HEK293 (cell line): Measurements from ENCODE around the gene PLEKHA6.

ENCODE experiments used
- CTCF ChIA-PET: fragments of 350-600 bp; formaldehyde crosslinking; extraction: SDS; loops from one replicate; lab custom pipeline; 2021; ENCODE audit warnings: antibody characterized with exemption; lab: Yijun Ruan, JAX
- POLR2A ChIA-PET: fragments of 300-600 bp; formaldehyde crosslinking; extraction: SDS; loops from one replicate; lab custom pipeline; 2020; ENCODE audit warnings: antibody characterized with exemption, inconsistent platforms; lab: Yijun Ruan, JAX
- H3K27ac ChIP-seq: fragments of 200-500 bp; sonication (Bioruptor generic); 2 replicates; pipeline ENCODE4 v1.5.1; 2014; ENCODE audit warnings: low read depth, low read length, control low read depth, inconsistent platforms; ENCODE audit errors: extremely low read depth
- H3K36me3 ChIP-seq, 2 experiments: fragments of 200-500 bp in 1 of 2; sonication (Bioruptor generic) in 1 of 2; 1 replicate in 1 of 2; 2 replicates in 1 of 2; pipeline ENCODE4 v1.5.1; 2014 to 2017; ENCODE audit warnings: inconsistent platforms in 2 of 2, low read length in 2 of 2; ENCODE audit not compliant: control insufficient read depth in 2 of 2, insufficient read depth in 1 of 2
- H3K4me1 ChIP-seq: fragments of 200-500 bp; sonication (Bioruptor generic); 2 replicates; pipeline ENCODE4 v1.5.1; 2014; ENCODE audit warnings: mild to moderate bottlenecking, low read length, inconsistent platforms; ENCODE audit not compliant: control insufficient read depth, insufficient read depth
- H3K4me3 ChIP-seq: 2 replicates; pipeline ENCODE4 v1.5.1; 2011; ENCODE audit warnings: low read depth, mild to moderate bottlenecking, control low read depth, low read length, moderate library complexity
- H3K9me3 ChIP-seq: fragments of 200-500 bp; sonication (Bioruptor generic); 2 replicates; pipeline ENCODE4 v1.5.1; 2014; ENCODE audit warnings: low read depth, low read length, inconsistent platforms; ENCODE audit not compliant: control insufficient read depth, insufficient read depth
- CTCF ChIP-seq: fragments of 450-650 bp; formaldehyde crosslinking; IDR thresholded peaks from 2 replicates; pipeline ENCODE4 v1.5.1; 2016; ENCODE audit warnings: missing biosample characterization, missing genetic modification characterization
- HOXA7 ChIP-seq: sonication (generic); formaldehyde crosslinking; IDR thresholded peaks from 2 replicates; pipeline ENCODE4 v1.8.1; 2022; ENCODE audit warnings: missing genetic modification reagents, borderline replicate concordance
- KLF10 ChIP-seq: fragments of 450-650 bp; IDR thresholded peaks from 2 replicates; pipeline ENCODE4 v1.5.1; 2018; ENCODE audit warnings: missing biosample characterization, mild to moderate bottlenecking, missing genetic modification characterization
- MYNN ChIP-seq: fragments of 450-650 bp; formaldehyde crosslinking; IDR thresholded peaks from 2 replicates; pipeline ENCODE4 v1.5.1; 2016; ENCODE audit warnings: missing biosample characterization, missing genetic modification characterization, borderline replicate concordance
- PRDM2 ChIP-seq: fragments of 450-650 bp; formaldehyde crosslinking; IDR thresholded peaks from 2 replicates; pipeline ENCODE4 v1.5.1; 2016; ENCODE audit warnings: missing biosample characterization, missing genetic modification characterization, borderline replicate concordance
- REST ChIP-seq: fragments of 450-650 bp; formaldehyde crosslinking; IDR thresholded peaks from 2 replicates; pipeline ENCODE4 v1.5.1; 2016; ENCODE audit warnings: missing biosample characterization, missing genetic modification characterization
- SP7 ChIP-seq: fragments of 450-650 bp; formaldehyde crosslinking; IDR thresholded peaks from 2 replicates; pipeline ENCODE4 v1.5.1; 2016; ENCODE audit warnings: missing biosample characterization, missing genetic modification characterization
- ZBTB20 ChIP-seq: fragments of 450-650 bp; formaldehyde crosslinking; IDR thresholded peaks from 2 replicates; pipeline ENCODE4 v1.5.1; 2016; ENCODE audit warnings: missing biosample characterization, missing genetic modification characterization
- ZBTB7A ChIP-seq: fragments of 450-650 bp; formaldehyde crosslinking; IDR thresholded peaks from 2 replicates; pipeline ENCODE4 v1.5.1; 2016; ENCODE audit warnings: low read depth, missing biosample characterization, missing genetic modification characterization
- ZIC2 ChIP-seq: fragments of 450-650 bp; formaldehyde crosslinking; IDR thresholded peaks from 2 replicates; pipeline ENCODE4 v1.5.1; 2016; ENCODE audit warnings: missing biosample characterization, missing genetic modification characterization
- ZNF133 ChIP-seq: fragments of 450-650 bp; formaldehyde crosslinking; IDR thresholded peaks from 2 replicates; pipeline ENCODE4 v1.5.1; 2016; ENCODE audit warnings: missing biosample characterization, missing genetic modification characterization
- ZNF146 ChIP-seq: fragments of 450-650 bp; formaldehyde crosslinking; IDR thresholded peaks from 2 replicates; pipeline ENCODE4 v1.5.1; 2016; ENCODE audit warnings: missing biosample characterization, missing genetic modification characterization
- ZNF202 ChIP-seq: fragments of 450-650 bp; formaldehyde crosslinking; IDR thresholded peaks from 2 replicates; pipeline ENCODE4 v1.5.1; 2016; ENCODE audit warnings: missing biosample characterization, missing genetic modification characterization, borderline replicate concordance
- ZNF292 ChIP-seq: fragments of 450-650 bp; formaldehyde crosslinking; IDR thresholded peaks from 2 replicates; pipeline ENCODE4 v1.5.1; 2016; ENCODE audit warnings: low read depth, missing biosample characterization, missing genetic modification characterization, borderline replicate concordance
- ZNF48 ChIP-seq: fragments of 450-650 bp; formaldehyde crosslinking; IDR thresholded peaks from 2 replicates; pipeline ENCODE4 v1.5.1; 2016; ENCODE audit warnings: missing biosample characterization, missing genetic modification characterization
- ZNF629 ChIP-seq: fragments of 450-650 bp; formaldehyde crosslinking; IDR thresholded peaks from 2 replicates; pipeline ENCODE4 v1.5.1; 2017; ENCODE audit warnings: missing biosample characterization, missing genetic modification characterization
- ZNF76 ChIP-seq: fragments of 450-650 bp; formaldehyde crosslinking; IDR thresholded peaks from 2 replicates; pipeline ENCODE4; 2016; ENCODE audit warnings: low read depth, missing biosample characterization, missing genetic modification characterization, borderline replicate concordance
- ZNF776 ChIP-seq: fragments of 450-650 bp; formaldehyde crosslinking; IDR thresholded peaks from 2 replicates; pipeline ENCODE4 v1.5.0; 2017; ENCODE audit warnings: missing biosample characterization, missing genetic modification characterization, borderline replicate concordance
- ZNF785 ChIP-seq: fragments of 450-650 bp; formaldehyde crosslinking; IDR thresholded peaks from 2 replicates; pipeline ENCODE4 v1.5.1; 2016; ENCODE audit warnings: missing biosample characterization, missing genetic modification characterization

PLEKHA6 gene

DNA sequence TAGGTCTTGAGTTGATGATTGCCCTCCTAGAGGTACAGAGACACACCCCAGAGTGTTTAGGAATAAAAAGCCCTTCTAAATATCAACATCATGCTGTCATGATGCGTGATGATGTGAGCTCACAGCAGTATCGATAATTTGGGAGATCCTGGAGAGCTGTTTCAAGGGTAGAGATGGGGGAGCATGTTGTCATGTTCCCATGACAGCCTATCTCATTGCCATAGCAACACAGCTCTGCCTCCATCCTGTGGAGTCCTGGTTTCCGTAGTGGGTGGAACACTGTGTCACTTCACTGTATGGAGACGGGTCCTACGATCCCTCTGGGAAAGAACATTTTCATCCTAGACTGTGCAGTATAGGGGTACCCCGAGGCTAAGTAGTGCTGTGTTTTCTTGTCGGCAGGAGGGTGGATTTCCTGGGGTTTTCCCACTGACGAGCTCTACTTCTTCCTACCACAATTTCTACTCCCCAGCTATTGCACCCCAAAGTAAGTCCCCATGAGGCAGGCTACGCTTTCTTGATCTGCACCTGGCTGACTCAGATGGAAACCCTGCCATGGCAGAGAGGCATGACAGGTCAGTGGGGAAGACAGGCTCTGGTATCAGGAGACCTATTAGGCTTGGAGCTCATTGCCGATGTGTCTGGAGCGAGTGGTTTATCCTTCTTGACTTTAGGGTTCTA is 170.6 kb downstream of the PLEKHA6 start:
- TF ChIP-seq ZNF292 (tag by site-specific recombination) (no peak), CTCF (tag by site-specific recombination) (no peak), MYNN (tag by site-specific recombination) (0 out of 2 replicates have a peak, but pooled peaks have one; percentile 37), ZIC2 (tag by site-specific recombination) (peak; percentile 34; the same call in 1 of the 2 replicates)
- H3K36me3 ChIP-seq, result no peaks in the 10 kb centered on the region
- H3K9me3 ChIP-seq, result no peaks in the 10 kb centered on the region
- ChIA-PET CTCF (interaction anchor here (0.7 to 2.3 kb wide), 4 partner anchors 9 to 206 kb away, joined by 3 to 15 read pairs (median 7); no protein-coding TSS in a partner anchor), POLR2A (no interaction called here)
- H3K27ac ChIP-seq, result no peak overlapping the region
- H3K4me3 ChIP-seq, result no peak overlapping the region
- no peaks in the 10 kb centered on the region for H3K4me1 ChIP-seq

GRCh38 chr1:204186597-204186996 is 173.1 kb downstream of the PLEKHA6 start:
- POLR2A ChIA-PET, result no interaction called here
- TF ChIP-seq ZNF133 (tag by site-specific recombination), result no peak
- TF ChIP-seq ZNF146 (tag by site-specific recombination), result no peak
- TF ChIP-seq ZBTB20 (tag by site-specific recombination), result no peak
- TF ChIP-seq SP7 (tag by site-specific recombination), result no peak
- no peak for TF ChIP-seq ZNF202 (tag by site-specific recombination)
- no peak for TF ChIP-seq ZBTB7A (tag by site-specific recombination)
- no peak for TF ChIP-seq HOXA7 (CRISPR knock-in tag)
- TF ChIP-seq REST (tag by site-specific recombination), result no peak
- no peak for TF ChIP-seq ZNF785 (tag by site-specific recombination)
- TF ChIP-seq ZNF48, result no peak
- no peak for TF ChIP-seq ZNF629 (tag by site-specific recombination)
- TF ChIP-seq ZNF76 (tag by site-specific recombination), result no peak
- no peak for TF ChIP-seq PRDM2 (tag by site-specific recombination)
- TF ChIP-seq KLF10 (tag by site-specific recombination), result no peak
- no peak for TF ChIP-seq ZNF776 (tag by site-specific recombination)
- TF ChIP-seq, all 188 proteins: peak for 0
- CTCF ChIA-PET, result interaction anchor here (0.7 to 1.8 kb wide), 3 partner anchors 13 to 875 kb away, joined by 3 to 5 read pairs (median 3); no protein-coding TSS in a partner anchor

More at GRCh38 chr1:204186597-204186996, 173.1 kb downstream of the PLEKHA6 start:
- Histone ChIP-seq H3K9me3 (no peaks in the 10 kb centered on the region), H3K4me3 (no peak overlapping the region), H3K27ac (no peak overlapping the region), H3K4me1 (no peaks in the 10 kb centered on the region), H3K36me3 (no peaks in the 10 kb centered on the region)
